ENCODE results near the gene RPS15.
A peak's percentile ranks its signal among the peaks of the same experiment; 100 is the strongest.

Gene RPS15

DNA sequence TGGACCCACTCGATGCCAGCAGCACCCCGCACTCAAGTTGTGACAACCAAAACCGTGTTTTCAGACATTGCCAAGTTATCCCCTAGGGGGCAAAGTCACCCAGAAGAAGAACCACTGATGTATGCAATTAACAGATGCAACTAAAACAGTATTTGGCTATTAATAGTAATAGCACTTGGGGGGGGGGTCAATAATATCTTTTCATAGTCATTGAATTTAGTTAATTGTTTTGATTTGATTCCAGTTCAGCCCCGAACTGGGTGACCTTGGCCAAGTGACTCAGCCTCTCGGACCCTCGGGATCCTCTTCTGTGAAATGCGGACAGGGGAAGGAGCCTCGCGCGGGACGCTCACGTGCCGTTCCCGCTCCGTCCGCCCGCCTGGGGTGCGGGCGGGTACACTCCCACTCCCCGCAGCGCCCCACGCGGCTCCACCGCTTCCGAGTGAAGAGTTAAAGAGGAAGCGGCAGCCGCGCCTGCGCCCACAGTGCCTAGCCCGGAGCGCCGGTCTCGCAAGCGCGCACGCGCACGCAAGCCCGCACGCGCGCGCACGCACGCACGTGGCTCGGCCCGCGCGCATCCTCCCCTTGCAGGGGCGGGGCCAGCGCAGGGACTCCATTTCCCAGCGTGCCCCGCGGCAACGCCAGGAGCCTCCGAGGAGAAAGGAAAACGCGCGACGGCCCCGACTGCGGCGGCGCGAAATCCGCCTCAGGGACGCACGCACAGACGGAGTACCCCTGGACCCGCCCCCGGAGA, 31.2 kb upstream of the RPS15 start:
- Histone ChIP-seq H3K4me1 (ENCODE audit: control insufficient read depth, low read length) (peaks cover 43% of the 10 kb centered on the region), H3K36me3 (ENCODE audit: control insufficient read depth, low read length) (peaks cover 41% of the 10 kb centered on the region), H4K20me1 (ENCODE audit: control insufficient read depth, insufficient read depth, low read depth, low read length) (peaks cover 33% of the 10 kb centered on the region), H3K9me3 (ENCODE audit: control insufficient read depth, insufficient read depth, low read length) (no peaks in the 10 kb centered on the region), H3K27me3 (ENCODE audit: control insufficient read depth, low read length) (peaks cover 7% of the 10 kb centered on the region), H3K4me3 (ENCODE audit: low read length) (peak overlapping the region; percentile 66), H3K9me2 (replicated peaks; ENCODE audit: control insufficient read depth, low read length) (no peaks in the 10 kb centered on the region), H3F3A (ENCODE audit: control insufficient read depth, insufficient read depth) (peaks cover 9% of the 10 kb centered on the region), H3K27ac (ENCODE audit: low read depth, low read length) (peak overlapping the region; percentile 68), H3K4me2 (ENCODE audit: low read length) (peak overlapping the region; percentile 67), H3K79me2 (ENCODE audit: control insufficient read depth, low read length) (peaks cover 45% of the 10 kb centered on the region)
- TF ChIP-seq, protein P1, sequence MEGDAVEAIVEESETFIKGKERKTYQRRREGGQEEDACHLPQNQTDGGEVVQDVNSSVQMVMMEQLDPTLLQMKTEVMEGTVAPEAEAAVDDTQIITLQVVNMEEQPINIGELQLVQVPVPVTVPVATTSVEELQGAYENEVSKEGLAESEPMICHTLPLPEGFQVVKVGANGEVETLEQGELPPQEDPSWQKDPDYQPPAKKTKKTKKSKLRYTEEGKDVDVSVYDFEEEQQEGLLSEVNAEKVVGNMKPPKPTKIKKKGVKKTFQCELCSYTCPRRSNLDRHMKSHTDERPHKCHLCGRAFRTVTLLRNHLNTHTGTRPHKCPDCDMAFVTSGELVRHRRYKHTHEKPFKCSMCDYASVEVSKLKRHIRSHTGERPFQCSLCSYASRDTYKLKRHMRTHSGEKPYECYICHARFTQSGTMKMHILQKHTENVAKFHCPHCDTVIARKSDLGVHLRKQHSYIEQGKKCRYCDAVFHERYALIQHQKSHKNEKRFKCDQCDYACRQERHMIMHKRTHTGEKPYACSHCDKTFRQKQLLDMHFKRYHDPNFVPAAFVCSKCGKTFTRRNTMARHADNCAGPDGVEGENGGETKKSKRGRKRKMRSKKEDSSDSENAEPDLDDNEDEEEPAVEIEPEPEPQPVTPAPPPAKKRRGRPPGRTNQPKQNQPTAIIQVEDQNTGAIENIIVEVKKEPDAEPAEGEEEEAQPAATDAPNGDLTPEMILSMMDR (IDR thresholded peaks at IDR 0.05; ENCODE audit: low read depth, low read length, poor library complexity, severe bottlenecking), result peak; percentile 62
- TF ChIP-seq EZH2phosphoT487 (IDR thresholded peaks at IDR 0.05; ENCODE audit: borderline replicate concordance, low read length), result no peak

DNA sequence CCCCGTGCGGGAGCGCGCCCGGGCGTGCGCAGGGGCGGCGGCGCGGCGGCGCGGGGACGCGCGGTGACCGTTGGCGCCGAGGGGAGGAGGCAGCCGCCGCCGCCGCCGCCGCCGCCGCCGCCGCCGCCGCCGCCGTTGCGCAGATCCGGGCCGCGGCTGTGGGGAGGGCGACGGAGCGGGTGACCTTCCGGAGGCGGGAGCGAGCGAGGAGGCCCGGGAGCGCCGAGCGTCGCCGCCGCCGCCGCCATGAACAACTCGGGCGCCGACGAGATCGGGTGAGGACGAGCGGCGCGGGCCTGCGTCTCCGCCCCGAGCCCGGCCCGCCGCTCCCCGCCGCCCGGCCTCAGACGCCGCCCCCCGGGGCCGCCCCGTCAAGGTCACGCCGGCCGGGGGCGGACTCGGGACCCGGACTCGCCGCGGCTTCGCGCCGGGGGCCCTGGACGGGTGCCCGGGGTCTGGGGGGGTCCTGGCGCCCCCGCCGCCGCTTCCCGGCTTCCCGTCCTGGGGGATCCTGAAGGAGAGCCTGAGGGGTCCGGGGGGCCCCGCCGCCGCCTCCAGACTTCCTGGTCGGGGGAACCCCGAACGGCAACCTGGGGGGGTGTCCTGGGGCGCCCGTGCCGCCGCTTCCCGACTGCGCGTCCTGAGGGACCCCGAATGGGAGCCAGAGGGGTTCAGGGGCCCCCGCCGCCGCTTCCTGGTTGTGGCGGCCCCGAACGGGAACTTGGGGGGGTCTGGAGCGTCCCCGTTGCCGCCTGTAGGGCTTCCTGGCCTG, 30.5 kb upstream of the RPS15 start, which contains the start of gene DAZAP1:
Gene DAZAP1 (plus strand): TSS at position 59 of the 772 bp plus-strand sequence. CDS start 188 bp downstream, at position 247.
- Histone ChIP-seq H3K36me3 (ENCODE audit: control insufficient read depth, low read length) (peaks cover 49% of the 10 kb centered on the region), H3K79me2 (ENCODE audit: control insufficient read depth, low read length) (peaks cover 52% of the 10 kb centered on the region)
- TF ChIP-seq, protein P1 (IDR thresholded peaks at IDR 0.05; ENCODE audit: low read depth, low read length, poor library complexity, severe bottlenecking), result no peak
- no peak for TF ChIP-seq EZH2phosphoT487 (IDR thresholded peaks at IDR 0.05; ENCODE audit: borderline replicate concordance, low read length)

DNA sequence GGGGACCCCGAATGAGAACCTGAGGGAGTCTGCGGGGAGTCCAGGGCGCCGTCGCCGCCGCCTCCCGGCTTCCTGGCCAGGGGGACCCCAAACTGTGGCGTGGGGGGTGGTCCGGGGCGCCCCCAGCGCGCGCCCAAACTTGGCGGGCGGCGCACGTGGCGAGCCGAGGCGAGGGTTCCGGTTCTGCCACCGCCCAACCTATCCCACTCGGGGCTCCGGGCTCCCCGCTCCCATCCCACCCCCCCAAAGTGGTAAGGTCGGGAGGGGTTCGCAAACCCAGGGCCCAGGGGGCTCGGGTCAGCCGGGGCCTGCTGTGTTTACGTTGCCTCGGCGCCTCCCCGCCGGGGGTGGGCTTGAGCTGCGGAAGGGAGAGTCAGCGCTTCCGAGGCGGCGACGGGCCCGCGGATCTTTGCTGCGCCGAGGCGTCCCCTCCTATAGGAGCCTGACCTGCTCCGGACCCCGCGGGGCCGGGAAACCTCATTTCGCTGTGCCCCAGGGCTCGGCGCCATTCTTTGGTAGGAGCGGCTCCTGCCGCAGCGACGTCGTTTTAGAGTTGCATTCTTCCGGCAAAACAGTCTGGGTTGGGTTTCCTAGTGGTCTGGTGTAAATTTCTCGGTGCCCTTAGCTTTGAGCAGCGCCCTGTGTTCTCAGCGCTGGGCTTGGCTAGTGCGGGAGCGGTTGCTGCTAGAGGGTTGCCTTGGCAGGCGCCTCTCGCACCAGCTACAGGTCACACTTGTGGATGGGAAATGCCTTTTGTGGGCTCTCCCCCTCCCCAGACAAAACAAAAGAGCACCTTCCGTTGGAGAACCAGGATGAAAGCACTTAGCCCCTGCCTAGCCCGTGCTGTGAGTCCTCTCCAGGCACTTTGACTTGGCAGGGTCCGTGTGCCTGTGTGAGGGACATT, 29.6 kb upstream of the RPS15 start:
- Histone ChIP-seq H4K20me1 (ENCODE audit: control insufficient read depth, insufficient read depth, low read depth, low read length) (peaks cover 46% of the 10 kb centered on the region), H3K4me1 (ENCODE audit: control insufficient read depth, low read length) (peaks cover 32% of the 10 kb centered on the region), H3K79me2 (ENCODE audit: control insufficient read depth, low read length) (peaks cover 61% of the 10 kb centered on the region), H3F3A (ENCODE audit: control insufficient read depth, insufficient read depth) (peaks cover 9% of the 10 kb centered on the region), H3K9me3 (ENCODE audit: control insufficient read depth, insufficient read depth, low read length) (no peaks in the 10 kb centered on the region), H3K27ac (ENCODE audit: low read depth, low read length) (peak overlapping the region; percentile 78), H3K27me3 (ENCODE audit: control insufficient read depth, low read length) (no peaks in the 10 kb centered on the region), H3K36me3 (ENCODE audit: control insufficient read depth, low read length) (peaks cover 57% of the 10 kb centered on the region), H3K4me3 (ENCODE audit: low read length) (peak overlapping the region; percentile 86), H3K9me2 (replicated peaks; ENCODE audit: control insufficient read depth, low read length) (no peaks in the 10 kb centered on the region), H3K4me2 (ENCODE audit: low read length) (peak overlapping the region; percentile 100)
- TF ChIP-seq, protein P1 (IDR thresholded peaks at IDR 0.05; ENCODE audit: low read depth, low read length, poor library complexity, severe bottlenecking), result no peak
- TF ChIP-seq EZH2phosphoT487 (IDR thresholded peaks at IDR 0.05; ENCODE audit: borderline replicate concordance, low read length), result no peak

More for the DNA sequence above, 30.5 kb upstream of the RPS15 start, which contains the start of gene DAZAP1:
- Histone ChIP-seq H3K4me1 (ENCODE audit: control insufficient read depth, low read length) (peaks cover 36% of the 10 kb centered on the region), H3K4me3 (ENCODE audit: low read length) (peak within 1 kb of the TSS; percentile 86), H3K9me2 (replicated peaks; ENCODE audit: control insufficient read depth, low read length) (no peaks in the 10 kb centered on the region), H4K20me1 (ENCODE audit: control insufficient read depth, insufficient read depth, low read depth, low read length) (peaks cover 40% of the 10 kb centered on the region), H3F3A (ENCODE audit: control insufficient read depth, insufficient read depth) (peaks cover 9% of the 10 kb centered on the region), H3K27me3 (ENCODE audit: control insufficient read depth, low read length) (peaks cover 2% of the 10 kb centered on the region), H3K9me3 (ENCODE audit: control insufficient read depth, insufficient read depth, low read length) (no peaks in the 10 kb centered on the region), H3K27ac (ENCODE audit: low read depth, low read length) (peak within 1 kb of the TSS; percentile 78), H3K4me2 (ENCODE audit: low read length) (peak within 1 kb of the TSS; percentile 100)

All from DOHH2 (cell line).